ENCODE measurements around the gene CERS6. TPM values are rescaled to one million over a fixed set of nuclear protein-coding genes. Genes with fewer than 3 reads are reported as not detected.

Gene CERS6
- total RNA-seq, 4 donors from 2014 or later, result 53.7 to 78.3 (median 63.8) TPM

DNA sequence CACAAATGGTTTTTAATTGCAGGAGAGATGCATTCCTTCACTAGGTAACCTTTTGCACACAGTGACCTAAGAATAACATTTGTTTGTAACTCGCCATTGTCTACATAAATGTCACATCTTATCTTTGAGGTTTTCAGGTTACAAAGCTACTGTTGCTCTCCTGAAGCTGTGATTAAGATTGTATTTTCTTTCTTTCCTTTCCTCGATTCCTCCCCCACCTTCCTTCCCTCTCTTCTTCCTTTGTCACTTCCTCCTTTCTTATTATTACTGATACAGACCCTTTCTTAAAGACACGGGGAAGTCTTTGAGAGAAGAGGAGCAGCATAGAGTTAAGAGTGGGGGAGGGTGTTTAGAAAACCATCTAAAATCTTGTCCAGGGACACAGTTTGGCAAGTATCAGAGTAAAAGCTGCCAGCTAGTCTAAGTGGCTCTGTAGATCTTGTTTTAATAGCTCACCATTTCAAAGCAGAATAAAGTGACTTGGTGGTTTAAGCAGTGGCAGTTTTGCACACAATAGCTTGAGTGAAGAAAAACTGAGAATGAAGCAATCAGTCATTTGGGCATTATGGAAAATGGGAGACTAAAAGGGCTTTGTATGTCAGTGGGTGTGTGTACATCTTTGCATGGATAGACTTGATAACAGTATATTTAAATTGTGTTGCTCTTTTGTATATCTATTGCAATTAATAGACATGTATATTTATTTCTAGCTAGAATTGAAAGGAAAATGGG lies 10.9 kb downstream of the CERS6 start:
- no peak for DNase-seq (ENCODE audit: low spot score in 2 of 2)
- TF ChIP-seq, protein P1, sequence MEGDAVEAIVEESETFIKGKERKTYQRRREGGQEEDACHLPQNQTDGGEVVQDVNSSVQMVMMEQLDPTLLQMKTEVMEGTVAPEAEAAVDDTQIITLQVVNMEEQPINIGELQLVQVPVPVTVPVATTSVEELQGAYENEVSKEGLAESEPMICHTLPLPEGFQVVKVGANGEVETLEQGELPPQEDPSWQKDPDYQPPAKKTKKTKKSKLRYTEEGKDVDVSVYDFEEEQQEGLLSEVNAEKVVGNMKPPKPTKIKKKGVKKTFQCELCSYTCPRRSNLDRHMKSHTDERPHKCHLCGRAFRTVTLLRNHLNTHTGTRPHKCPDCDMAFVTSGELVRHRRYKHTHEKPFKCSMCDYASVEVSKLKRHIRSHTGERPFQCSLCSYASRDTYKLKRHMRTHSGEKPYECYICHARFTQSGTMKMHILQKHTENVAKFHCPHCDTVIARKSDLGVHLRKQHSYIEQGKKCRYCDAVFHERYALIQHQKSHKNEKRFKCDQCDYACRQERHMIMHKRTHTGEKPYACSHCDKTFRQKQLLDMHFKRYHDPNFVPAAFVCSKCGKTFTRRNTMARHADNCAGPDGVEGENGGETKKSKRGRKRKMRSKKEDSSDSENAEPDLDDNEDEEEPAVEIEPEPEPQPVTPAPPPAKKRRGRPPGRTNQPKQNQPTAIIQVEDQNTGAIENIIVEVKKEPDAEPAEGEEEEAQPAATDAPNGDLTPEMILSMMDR (IDR thresholded peaks at IDR 0.05), result no peak
- no peak for TF ChIP-seq POLR2A (IDR thresholded peaks at IDR 0.05)
- H3K4me3 ChIP-seq (ENCODE audit: low read depth, poor library complexity, severe bottlenecking), result no peak overlapping the region
- WGBS, 2 donors, result 27 to 32% methylated on average over 3 of the region's 3 CpGs
- intact Hi-C loops (cut with DNase I; ENCODE audit: low total_unique reads), result no loop called here

DNA sequence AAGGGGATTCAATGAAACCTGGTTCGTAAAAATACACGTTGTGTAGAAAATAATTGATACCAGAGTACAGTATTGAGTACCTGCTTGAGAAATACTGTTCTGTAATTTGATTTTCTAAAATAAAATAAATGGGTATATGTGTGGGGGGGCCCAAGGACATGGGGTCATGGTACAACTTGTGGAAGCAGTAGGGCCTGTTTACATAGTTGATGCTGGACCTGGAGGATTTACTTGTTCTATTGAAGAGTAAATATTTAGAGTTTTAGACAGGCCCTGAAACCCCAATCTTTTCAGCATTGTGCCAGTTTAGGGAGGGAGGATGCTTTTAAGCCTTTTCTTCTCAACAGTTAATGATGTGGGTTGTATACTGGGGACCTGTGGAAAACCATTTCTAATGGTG lies 11.7 kb downstream of the CERS6 start:
- no peak for TF ChIP-seq POLR2A (IDR thresholded peaks at IDR 0.05)
- TF ChIP-seq, protein P1 (IDR thresholded peaks at IDR 0.05), result no peak
- no peak overlapping the region for H3K4me3 ChIP-seq (ENCODE audit: low read depth, poor library complexity, severe bottlenecking)
- DNase-seq (ENCODE audit: low spot score in 2 of 2), result no peak
- 85 to 96% methylated on average over 2 of the region's 2 CpGs for WGBS, 2 donors
- intact Hi-C loops (cut with DNase I; ENCODE audit: low total_unique reads), result no loop called here

DNA sequence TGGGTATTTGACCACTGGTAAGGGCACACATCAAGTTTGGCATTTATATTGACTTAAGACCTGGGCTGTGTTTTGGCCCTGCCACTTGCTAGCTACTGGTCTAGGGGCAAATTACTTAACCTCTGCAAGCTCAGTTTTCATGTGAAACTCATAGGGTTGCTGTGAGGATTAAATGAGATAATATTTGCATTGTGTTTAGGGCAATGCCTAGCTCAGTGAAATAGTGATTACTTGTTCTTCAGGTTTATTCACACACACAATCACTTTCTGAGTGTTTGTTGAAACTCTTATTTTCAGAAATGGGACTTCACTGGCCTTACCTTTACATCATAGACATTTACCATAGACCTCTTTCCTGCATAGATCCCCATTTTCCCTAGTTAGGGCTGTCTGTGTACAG lies 12.3 kb downstream of the CERS6 start:
- no peak for DNase-seq (ENCODE audit: low spot score in 2 of 2)
- intact Hi-C loops (cut with DNase I; ENCODE audit: low total_unique reads), result no loop called here
- no peak overlapping the region for H3K4me3 ChIP-seq (ENCODE audit: low read depth, poor library complexity, severe bottlenecking)
- TF ChIP-seq, protein P1 (IDR thresholded peaks at IDR 0.05), result no peak
- TF ChIP-seq POLR2A (IDR thresholded peaks at IDR 0.05), result no peak

DNA sequence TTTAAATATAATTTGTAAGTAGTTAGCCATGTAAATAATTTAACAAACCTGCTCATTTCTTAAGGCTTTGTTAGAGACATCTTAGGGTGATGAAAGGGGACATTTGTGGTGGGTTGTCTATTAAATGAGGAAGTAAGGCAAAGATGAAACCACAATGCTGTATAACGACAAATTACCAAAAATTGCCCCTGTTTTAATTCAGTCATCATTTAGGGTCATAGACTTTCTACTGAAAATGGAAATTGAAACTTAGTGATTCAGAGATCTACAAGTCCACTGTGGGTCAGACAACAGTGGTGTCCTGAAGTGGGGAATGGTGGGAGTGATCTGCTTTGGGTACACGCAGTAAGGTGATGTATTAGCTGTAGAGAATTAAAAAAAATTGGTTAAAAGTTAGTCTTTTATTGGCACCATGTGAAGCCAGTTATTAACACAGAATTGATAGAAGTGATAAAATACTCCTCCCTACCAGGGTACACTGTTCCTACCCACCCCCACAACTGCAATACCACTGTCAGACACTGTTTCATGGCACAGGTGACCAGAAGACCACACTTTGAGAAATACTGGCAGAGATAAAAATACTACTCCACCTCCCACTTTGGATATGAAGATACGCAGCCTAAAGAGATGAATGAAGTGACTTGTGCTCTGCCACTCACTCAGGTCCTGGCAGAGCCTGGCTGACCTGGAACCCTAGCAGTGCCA lies 13.4 kb downstream of the CERS6 start:
- WGBS, 2 donors, result 88 to 91% methylated on average over 3 of the region's 3 CpGs
- no peak overlapping the region for H3K4me3 ChIP-seq (ENCODE audit: low read depth, poor library complexity, severe bottlenecking)
- intact Hi-C loops (cut with DNase I; ENCODE audit: low total_unique reads), result no loop called here
- DNase-seq (ENCODE audit: low spot score in 2 of 2), result no peak
- no peak for TF ChIP-seq POLR2A (IDR thresholded peaks at IDR 0.05)
- TF ChIP-seq, protein P1 (IDR thresholded peaks at IDR 0.05), result no peak

DNA sequence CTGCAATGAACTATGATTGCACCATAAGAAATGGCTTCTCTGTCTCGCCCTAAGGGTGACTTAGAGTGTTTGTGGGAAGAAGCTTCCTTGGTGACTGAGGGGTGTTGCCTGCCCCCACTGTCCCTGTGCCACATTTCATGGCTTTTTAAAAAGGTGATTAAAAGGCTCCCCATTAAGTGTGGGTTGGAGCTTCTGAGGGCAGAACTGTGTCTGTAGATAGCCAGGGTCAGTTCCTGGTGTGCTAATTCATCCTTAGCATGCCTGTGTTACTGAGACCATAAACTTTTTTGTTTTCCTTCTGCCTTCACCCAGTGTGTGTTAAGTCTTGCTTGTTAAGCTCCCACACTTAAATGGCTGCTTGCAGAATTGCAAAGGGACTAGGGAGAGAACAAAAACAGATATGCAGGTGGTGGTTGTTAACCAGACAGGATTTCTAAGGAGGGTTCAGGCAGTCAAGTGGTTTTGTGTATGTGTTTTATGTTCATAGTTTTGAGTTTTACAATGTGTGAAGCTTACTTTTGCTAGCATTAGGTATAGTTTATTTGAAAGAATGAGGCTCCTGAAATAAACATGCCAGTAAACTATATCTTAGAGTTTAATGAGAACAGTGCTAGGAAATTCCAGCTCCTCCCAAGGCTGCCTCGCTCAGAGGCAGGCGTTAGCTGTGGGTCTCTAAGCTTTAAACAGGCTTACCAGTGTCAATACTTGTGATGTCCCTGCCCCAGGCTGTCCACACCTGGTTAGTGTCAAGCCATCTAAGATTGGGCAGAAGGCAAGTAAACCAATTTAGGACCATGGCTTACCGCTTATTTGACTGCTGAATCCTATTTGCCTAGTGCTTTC lies 14.5 kb downstream of the CERS6 start:
- DNase-seq (ENCODE audit: low spot score in 2 of 2), result no peak
- no peak for TF ChIP-seq POLR2A (IDR thresholded peaks at IDR 0.05)
- TF ChIP-seq, protein P1 (IDR thresholded peaks at IDR 0.05), result no peak
- 78 to 81% methylated on average over 4 of the region's 4 CpGs for WGBS, 2 donors
- intact Hi-C loops (cut with DNase I; ENCODE audit: low total_unique reads), result no loop called here
- H3K4me3 ChIP-seq (ENCODE audit: low read depth, poor library complexity, severe bottlenecking), result no peak overlapping the region
